GM19025 (cell line): ENCODE data around the gene LRP10.
"Not testable (repeated sequence)": the region's sequence is repeated elsewhere in the genome, so short reads cannot be mapped to it uniquely, and the experiment has no call there.

Experiments
- ATAC-seq: cut with Tn5 transposase; IDR thresholded peaks from one replicate; pipeline ENCODE4 v1.9.1; 2021; ENCODE audit warnings: mild to moderate bottlenecking, low read depth, moderate library complexity; ENCODE audit not compliant: unreplicated experiment

LRP10 gene

DNA sequence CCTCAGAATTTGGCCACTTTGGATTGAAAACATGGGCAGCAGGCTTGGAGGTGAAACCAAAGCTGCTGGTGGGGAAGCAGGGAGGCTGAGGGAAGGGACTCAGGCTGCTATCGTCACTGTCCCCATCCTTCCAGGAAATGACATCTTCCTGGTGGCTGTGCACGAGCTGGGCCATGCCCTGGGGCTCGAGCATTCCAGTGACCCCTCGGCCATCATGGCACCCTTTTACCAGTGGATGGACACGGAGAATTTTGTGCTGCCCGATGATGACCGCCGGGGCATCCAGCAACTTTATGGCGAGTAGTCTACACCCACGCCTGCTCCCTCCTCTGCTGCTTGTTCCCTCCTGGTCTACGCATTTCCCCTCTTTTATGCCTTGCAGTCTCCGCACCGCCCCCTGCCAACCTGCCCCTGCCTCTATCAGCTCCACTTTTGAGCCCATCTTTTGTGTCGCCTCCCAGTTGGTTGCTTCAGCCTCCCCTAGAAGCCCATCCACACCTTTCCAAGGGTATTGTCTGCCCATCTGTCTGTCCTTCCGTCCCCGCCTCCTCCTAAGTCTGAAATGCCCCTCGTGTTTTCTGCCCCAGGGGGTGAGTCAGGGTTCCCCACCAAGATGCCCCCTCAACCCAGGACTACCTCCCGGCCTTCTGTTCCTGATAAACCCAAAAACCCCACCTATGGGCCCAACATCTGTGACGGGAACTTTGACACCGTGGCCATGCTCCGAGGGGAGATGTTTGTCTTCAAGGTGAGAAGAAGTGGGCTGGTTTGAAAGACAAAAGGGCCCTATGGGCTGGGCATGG lies 28.2 kb upstream of the LRP10 start:
- ATAC-seq: no peak

DNA sequence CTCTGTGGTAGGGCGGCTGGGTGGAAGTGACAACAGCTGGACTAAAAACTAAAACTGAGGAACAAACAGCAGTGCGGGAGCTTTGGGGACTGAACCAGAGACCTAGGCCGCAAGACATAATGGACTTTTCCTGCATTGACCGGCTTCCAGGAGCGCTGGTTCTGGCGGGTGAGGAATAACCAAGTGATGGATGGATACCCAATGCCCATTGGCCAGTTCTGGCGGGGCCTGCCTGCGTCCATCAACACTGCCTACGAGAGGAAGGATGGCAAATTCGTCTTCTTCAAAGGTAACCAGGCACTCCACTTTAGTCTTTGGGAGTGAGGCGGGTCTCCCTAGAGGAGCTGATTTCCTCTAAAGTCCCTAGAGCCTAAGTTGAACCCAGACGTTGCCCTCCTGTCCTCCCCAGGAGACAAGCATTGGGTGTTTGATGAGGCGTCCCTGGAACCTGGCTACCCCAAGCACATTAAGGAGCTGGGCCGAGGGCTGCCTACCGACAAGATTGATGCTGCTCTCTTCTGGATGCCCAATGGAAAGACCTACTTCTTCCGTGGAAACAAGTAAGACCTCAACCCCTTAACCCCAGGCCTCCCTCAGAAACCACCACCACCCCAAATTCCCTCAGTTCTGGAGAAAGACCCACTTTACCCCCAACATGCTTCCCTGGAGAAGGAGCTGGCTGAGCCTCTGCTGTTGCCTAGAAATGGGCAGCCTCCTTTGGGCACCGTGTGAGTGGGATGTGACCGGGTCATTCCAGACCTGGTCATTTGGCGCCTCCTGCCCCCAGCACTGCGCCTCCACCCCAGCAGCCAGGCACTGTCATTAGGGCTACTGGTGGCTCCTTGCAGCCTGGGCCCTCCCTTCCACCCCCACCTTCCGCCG lies 27.1 kb upstream of the LRP10 start:
- no peak for ATAC-seq

DNA sequence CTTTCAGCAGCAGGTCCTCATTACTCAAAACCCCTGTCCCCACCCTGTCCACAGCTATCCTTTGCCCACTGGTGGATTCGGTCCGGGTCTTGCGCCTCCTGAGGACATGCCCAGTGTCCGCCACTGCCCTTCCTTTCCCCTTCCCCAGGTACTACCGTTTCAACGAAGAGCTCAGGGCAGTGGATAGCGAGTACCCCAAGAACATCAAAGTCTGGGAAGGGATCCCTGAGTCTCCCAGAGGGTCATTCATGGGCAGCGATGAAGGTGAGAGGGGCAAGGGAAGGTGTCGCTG lies 26.5 kb upstream of the LRP10 start:
- no peak for ATAC-seq

DNA sequence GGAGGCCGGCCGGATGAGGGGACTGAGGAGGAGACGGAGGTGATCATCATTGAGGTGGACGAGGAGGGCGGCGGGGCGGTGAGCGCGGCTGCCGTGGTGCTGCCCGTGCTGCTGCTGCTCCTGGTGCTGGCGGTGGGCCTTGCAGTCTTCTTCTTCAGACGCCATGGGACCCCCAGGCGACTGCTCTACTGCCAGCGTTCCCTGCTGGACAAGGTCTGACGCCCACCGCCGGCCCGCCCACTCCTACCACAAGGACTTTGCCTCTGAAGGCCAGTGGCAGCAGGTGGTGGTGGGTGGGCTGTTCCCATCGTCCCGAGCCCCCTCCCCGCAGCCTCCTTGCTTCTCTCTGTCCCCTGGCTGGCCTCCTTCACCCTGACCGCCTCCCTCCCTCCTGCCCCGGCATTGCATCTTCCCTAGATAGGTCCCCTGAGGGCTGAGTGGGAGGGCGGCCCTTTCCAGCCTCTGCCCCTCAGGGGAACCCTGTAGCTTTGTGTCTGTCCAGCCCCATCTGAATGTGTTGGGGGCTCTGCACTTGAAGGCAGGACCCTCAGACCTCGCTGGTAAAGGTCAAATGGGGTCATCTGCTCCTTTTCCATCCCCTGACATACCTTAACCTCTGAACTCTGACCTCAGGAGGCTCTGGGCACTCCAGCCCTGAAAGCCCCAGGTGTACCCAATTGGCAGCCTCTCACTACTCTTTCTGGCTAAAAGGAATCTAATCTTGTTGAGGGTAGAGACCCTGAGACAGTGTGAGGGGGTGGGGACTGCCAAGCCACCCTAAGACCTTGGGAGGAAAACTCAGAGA lies 25.5 kb upstream of the LRP10 start:
- ATAC-seq: no peak

DNA sequence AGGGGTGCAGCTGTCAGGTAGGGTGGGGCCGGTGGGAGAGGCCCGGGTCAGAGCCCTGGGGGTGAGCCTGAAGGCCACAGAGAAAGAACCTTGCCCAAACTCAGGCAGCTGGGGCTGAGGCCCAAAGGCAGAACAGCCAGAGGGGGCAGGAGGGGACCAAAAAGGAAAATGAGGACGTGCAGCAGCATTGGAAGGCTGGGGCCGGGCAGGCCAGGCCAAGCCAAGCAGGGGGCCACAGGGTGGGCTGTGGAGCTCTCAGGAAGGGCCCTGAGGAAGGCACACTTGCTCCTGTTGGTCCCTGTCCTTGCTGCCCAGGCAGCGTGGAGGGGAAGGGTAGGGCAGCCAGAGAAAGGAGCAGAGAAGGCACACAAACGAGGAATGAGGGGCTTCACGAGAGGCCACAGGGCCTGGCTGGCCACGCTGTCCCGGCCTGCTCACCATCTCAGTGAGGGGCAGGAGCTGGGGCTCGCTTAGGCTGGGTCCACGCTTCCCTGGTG lies 24.7 kb upstream of the LRP10 start:
- ATAC-seq: no peak

DNA sequence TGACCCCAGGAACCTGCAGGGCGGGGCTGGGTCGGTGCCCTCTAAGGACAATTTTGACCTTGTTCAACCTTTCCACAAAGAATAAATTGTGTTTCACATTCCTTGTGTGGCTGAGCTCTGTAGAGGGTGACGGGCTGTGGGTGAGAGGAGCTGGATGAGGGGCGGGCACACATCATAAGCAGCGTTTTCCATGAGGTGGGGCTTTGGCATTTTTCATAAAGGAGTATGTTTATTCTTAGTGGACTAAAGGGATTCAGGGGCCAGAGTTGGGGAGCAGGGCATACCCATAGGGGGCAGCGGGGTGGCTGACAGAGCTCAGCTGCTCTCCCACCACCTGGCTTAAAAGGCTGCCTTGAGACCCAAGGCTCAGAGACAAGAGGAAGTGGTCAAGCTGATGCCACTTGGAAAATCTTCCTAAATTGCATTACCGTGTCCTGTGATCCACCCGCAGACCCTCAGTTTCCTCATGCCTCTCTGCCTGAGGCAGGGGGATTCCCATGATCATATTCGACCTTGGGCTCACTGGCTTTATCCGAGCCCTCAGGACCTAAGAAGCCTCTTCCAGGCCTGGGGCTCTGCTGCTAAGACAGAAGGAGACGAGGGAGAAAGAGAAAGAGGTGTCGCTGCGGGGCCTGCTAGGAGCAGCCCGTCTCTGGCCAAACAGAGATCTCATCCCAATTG lies 23.7 kb upstream of the LRP10 start:
- no peak for ATAC-seq

DNA sequence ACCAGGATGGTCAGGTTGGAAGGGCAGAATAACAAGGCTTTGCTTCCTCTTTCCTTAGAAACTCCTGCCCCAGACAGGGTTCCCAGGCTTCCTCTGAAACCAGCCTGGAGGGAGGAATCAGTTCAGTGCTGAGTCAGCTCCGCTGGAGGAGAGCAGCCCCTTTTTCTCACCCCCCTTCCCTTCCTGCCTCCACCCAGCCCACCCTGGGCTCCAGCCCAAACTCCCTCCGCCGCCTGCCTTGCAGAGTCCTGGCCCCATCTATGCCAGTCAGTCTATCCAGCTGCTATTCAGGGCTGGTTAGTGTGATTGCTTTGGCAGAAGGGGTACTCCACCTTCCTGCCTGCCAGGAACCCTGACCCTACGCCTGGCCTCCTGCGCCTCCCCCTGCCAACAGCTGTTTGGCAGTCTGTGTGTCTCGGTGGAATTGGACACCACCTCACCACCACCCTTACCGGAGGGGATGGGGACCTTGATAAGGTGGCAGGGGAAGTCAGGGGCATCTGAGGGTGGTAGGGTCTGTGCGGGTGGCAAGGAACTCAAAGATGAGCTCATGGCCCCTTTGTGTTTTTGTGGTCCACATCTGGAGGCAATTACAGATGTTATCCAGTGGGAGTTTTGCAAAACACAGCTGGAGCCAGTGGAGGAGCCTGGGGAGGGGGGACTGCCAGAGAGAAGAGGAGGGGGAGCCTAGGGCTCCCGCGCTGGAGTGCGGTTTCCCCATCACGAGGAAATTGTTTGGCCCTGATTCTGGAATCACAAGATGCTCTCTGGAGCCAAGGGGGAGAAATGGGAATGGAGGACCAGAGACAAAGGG lies 23.0 kb upstream of the LRP10 start:
- ATAC-seq: no peak

DNA sequence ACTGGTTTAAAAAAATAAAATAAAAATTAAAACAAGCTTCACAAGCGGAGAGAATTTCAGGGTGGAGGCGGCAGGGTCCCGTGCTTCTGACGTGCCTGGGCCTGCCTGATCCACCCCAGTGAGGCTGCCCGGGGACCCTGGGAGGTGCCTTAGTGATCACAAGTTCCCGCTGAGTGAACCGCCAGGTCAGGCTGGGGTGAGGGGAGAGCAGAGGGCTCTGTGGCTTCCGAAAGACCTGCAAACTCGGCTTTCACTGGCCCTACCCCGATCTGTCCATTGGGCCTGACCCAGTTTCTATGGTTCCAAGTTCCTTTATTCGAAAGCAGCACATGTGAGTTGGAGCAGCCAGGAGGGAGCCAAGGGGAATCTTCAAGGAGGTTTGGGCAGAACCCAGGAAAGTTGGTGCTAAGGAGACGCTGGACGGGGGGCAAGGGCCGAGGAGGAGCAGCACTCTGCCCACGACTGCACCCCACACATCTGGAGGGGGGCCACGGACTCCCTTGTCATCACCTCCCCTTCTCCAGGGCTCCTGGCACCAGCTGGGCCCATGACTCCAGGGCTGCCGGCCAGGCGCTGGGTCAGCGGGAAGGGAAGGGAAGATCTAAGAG lies 22.2 kb upstream of the LRP10 start:
- ATAC-seq: no peak

DNA sequence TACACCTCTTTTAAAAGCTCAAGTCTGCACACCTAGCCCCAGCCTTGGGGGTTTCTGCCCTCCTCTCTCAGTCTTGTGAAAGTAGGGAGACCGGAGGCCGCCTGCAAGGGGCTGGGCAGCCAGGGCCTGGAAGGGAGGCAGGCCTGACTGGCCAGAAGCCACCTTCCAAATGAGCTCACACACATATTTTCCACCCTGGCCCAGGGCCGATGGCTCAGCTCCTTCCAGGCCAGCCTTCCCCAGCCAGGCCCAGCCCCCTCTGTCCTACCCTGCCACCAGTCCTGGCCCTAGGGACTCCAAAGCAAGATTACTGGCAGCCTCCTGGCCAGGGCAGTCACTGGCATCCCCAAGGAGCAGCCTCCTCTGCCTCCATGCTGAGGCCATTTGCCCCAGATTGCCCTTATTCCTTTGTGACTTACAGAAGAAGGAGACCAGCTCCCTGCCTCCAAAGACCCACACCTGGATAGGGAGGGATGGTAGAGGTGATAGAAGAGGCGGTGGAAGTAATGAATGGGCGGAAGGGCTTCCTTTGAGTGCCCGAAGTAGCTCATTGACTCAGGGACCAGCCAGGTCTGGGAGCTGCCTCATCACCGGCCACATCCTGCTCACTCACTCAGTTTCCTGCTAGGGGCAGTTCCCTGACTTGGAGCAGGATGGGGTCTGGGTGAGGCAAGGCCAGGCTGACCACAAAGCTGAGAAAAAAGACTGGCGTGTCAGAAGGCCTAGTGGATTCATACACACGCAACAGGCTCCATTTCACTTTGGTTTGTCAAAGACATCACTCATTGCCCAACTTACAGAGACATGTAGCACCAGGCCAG lies 20.4 kb upstream of the LRP10 start:
- ATAC-seq: no peak

DNA sequence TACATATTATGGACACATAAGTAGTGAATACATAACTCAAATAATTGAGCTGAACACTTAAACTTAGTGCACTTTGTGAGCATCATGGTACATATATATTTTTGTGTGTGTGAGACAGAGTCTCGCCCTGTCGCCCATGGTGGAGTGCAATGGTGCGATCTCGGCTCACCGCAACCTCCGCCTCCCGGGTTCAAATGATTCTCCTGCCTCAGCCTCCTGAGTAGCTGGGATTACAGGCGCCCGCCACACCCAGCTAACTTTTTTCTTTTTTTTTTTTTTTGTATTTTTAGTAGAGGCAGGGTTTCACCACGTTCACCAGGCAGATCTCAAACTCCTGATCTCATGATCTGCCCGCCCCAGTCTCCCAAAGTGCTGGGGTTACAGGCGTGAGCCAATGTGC lies 19.4 kb upstream of the LRP10 start:
- not testable (repeated sequence) for ATAC-seq

DNA sequence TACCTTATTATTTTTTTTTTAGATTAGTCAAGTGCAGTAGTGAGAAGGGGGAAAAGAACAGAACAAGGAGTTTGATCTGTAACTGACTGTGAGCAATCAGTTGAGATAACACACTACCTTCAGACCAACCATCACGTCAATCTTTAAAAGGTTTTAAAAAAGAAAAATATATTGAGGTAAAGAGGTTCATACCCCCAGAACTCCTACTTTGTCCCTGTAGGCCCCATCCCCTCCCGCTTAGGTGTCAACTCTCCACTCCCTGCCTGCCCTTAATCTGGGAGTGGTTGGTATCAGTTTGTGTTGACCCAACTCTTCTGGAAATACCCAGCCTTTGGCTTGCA lies 19.0 kb upstream of the LRP10 start:
- ATAC-seq: no peak

DNA sequence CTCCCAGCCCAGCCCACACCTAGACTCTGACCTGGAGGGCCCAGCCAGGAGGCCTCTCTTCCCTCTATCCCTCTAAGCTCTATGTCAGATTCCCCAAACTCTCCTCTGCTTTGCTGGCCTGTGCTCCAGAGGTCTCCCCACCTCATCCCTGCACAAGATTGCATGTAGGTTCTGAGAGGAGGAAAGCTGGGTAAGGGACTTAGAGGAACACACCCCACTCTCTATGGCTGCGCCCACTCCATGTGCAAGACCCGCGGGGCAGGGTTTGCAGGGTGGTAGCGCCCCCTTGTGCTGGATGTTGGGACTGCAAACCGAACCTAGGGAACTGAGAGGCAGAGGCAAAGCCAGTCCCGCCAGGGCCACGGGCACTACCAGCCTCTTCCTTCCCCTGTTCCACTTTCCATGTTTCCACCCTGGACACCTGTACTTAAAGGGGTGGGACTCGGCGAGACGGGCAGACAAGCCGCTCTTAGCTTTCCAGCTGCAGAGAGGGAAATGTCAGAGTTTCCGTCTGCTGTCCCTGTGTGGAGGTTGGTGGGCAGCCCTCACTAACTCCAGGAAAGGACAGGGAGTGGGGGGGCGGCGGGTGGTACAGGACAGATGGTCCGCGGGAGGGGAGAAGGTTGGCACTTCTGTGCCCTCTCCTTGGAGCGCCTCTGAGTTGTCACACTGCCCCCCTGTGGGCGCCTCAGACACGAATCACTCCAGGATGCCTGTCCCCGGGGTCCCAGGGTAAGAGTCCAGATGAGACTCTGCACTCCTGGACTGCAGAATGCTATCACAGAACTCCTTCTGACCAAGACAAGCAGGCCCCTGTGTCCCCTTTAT lies 18.4 kb upstream of the LRP10 start:
- peak; percentile 77 for ATAC-seq

DNA sequence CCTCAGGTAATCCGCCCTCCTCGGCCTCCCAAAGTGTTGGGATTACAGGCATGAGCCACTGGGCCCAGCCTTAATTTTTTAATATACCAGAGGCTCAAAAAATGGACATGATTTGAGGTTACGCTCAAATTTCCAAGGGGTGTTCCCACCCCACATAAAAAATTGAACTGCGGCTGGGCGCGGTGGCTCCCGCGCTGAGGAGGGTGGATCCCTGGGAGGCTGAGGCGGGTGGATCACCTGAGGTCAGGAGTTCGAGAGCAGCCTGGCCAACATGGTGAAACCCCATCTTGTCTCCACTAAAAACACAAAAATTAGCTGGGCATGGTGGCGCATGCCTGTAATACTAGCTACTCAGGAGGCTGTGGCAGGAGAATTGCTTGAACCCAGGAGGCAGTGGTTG lies 17.2 kb upstream of the LRP10 start:
- not testable (repeated sequence) for ATAC-seq

DNA sequence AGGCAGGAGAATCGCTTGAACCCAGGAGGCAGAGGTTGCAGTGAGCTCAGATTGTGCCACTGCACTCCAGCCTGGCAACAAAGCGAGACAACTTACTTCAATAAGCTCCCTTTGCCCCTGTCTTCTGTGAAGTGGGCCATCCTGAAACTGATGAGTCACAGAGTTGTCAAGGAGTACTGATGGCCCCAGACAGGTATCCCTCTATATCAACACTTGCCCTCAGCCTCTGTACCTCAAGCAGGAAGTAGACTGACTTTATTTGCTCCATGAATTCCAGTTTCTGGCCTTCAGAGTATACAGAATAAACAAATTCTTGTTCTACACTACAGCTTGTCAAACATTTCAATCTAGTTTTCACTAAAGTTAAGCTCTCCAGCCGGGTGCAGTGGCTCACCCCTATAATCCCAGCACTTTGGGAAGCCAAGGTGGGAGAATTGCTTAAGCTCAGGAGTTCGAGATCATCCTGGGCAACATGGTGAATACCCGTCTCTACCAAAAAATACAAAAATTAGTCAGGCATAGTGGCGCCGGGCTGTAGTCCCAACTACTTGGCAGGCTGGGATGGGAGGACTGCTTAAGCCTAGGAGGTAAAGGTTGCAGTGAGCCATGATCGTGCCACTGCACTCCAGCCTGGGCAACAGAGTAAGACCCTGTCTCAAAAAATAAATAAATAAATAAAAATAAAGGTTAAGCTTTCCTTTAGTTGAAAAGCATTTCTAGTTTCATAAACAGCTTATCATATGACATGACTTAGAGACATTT lies 16.4 kb upstream of the LRP10 start:
- no peak for ATAC-seq

DNA sequence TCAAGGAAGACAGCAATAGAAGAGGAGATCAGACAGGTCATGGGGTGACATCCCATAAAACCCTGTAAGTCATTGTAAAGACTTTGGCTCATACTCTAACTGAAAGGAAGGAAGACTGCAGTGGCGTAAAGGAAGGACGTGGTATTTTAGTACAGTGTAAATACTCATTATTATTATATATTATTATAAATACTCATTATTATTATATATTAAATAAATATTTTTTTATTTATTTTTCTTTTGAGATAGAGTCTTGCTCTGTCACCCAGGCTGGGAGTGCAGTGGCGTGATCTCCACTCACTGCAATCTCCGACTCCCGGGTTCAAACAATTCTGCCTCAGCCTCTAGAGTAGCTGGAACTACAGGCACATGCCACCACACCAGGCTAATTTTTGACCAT lies 15.1 kb upstream of the LRP10 start:
- ATAC-seq: no peak

DNA sequence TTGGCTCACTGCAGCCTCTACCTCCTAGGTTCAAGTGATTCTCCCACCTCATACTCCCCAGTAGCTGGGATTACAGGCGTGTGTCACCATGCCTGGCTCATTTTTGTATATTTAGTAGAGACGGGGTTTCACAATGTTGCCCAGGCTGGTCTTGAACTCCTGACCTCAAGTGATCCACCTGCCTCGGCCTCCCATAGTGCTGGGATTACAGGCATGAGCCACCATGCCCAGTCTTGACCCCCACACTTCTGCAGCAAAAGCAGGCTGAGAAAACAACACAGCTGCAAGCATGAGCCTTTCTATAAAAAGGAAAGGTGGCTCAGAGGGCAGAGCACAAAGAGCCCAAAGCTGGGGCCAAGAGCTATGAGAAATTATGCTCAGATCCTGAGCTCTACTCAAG lies 11.2 kb upstream of the LRP10 start:
- not testable (repeated sequence) for ATAC-seq

DNA sequence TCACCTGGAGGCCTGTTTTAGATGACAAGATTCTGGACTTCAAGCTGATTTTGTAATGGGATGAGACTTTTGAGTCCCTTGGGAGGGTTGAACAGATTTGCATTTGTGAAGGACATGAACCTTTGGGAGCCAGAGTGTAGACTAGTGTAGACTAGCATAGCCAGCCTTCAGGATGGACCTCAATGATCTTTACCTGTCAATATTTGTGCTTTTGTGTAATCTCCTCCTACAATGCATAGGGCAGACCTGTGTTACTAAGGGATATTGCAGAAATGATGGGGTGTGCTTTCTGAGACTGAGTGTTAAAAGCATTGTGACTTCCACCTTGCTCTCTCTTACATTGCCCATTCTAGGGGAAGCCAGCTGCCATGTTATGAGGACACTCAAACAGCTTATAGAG lies 9.9 kb upstream of the LRP10 start:
- no peak for ATAC-seq
